ENCODE results near the gene NRF1.
"Not testable (repeated sequence)": the region's sequence is repeated elsewhere in the genome, so short reads cannot be mapped to it uniquely, and the experiment has no call there.

The NRF1 gene

GRCh38 chr7:129611246-129612111, at the start of gene NRF1:
Gene NRF1 (plus strand): TSS chr7:129611720. CDS start chr7:129657352, 45,632 bp downstream.
- peak; percentile 91 for DNase-seq

- not testable (repeated sequence) for DNase-seq
These were observed 45.2 kb upstream of the NRF1 start for GRCh38 chr7:129566323-129566722.

- DNase-seq: no peak
These were observed 44.1 kb upstream of the NRF1 start for GRCh38 chr7:129567377-129567776.

GRCh38 chr7:129568240-129568639, 43.3 kb upstream of the NRF1 start:
- DNase-seq: no peak

GRCh38 chr7:129569326-129569725, 42.2 kb upstream of the NRF1 start:
- no peak for DNase-seq

GRCh38 chr7:129569811-129570215, 41.7 kb upstream of the NRF1 start:
- DNase-seq: no peak

GRCh38 chr7:129571201-129571600, 40.3 kb upstream of the NRF1 start:
- no peak for DNase-seq

GRCh38 chr7:129572205-129572604, 39.3 kb upstream of the NRF1 start:
- no peak for DNase-seq

- DNase-seq: no peak
These were observed 37.0 kb upstream of the NRF1 start for GRCh38 chr7:129574487-129574886.

GRCh38 chr7:129575699-129576098, 35.8 kb upstream of the NRF1 start:
- no peak for DNase-seq

- no peak for DNase-seq
These were observed 35.4 kb upstream of the NRF1 start for GRCh38 chr7:129576138-129576537.

GRCh38 chr7:129578829-129579228, 32.7 kb upstream of the NRF1 start:
- no peak for DNase-seq

GRCh38 chr7:129586179-129586578, 25.3 kb upstream of the NRF1 start:
- DNase-seq: not testable (repeated sequence)

GRCh38 chr7:129588268-129588667, 23.3 kb upstream of the NRF1 start:
- no peak for DNase-seq

GRCh38 chr7:129591868-129592267, 19.7 kb upstream of the NRF1 start:
- DNase-seq: no peak

- DNase-seq: not testable (repeated sequence)
These were observed 15.1 kb upstream of the NRF1 start for GRCh38 chr7:129596386-129596785.

GRCh38 chr7:129597672-129598071, 13.8 kb upstream of the NRF1 start:
- no peak for DNase-seq

- no peak for DNase-seq
These were observed 12.3 kb upstream of the NRF1 start for GRCh38 chr7:129599174-129599573.

GRCh38 chr7:129603594-129603993, 7.9 kb upstream of the NRF1 start:
- not testable (repeated sequence) for DNase-seq

- DNase-seq: not testable (repeated sequence)
These were observed 7.5 kb upstream of the NRF1 start for GRCh38 chr7:129604021-129604420.

GRCh38 chr7:129604713-129605437, 6.6 kb upstream of the NRF1 start:
- no peak for DNase-seq

GRCh38 chr7:129605960-129606614, 5.4 kb upstream of the NRF1 start:
- no peak for DNase-seq

GRCh38 chr7:129606803-129607202, 4.7 kb upstream of the NRF1 start:
- DNase-seq: no peak
